ENCODE data around the gene CRTAC1. TPM values are rescaled to one million over a fixed set of nuclear protein-coding genes. Genes with fewer than 3 reads are reported as not detected.

CRTAC1 gene
- total RNA-seq, 1 donor from 2014 or later, result 0.66 TPM

- Histone ChIP-seq H3K27me3 (ENCODE audit: insufficient read depth, low read length) (no peaks in the 10 kb centered on the region), H3K4me1 (ENCODE audit: insufficient read depth, low read length) (no peaks in the 10 kb centered on the region), H3K9ac (ENCODE audit: low read length) (no peak overlapping the region), H3K27ac (ENCODE audit: low read depth, low read length) (no peak overlapping the region), H2AFZ (ENCODE audit: low read depth, low read length) (no peak overlapping the region), H3K79me2 (ENCODE audit: insufficient read depth, low read length) (no peaks in the 10 kb centered on the region), H4K20me1 (ENCODE audit: insufficient read depth, low read length) (no peaks in the 10 kb centered on the region), H3K4me2 (ENCODE audit: low read length) (no peak overlapping the region), H3K36me3 (ENCODE audit: insufficient read depth, low read length) (no peaks in the 10 kb centered on the region), H3K9me3 (ENCODE audit: insufficient read depth, low read depth, low read length) (no peaks in the 10 kb centered on the region), H3K4me3 (ENCODE audit: insufficient read depth, low read depth, low read length) (no peak overlapping the region)
- Mint-ChIP-seq H3K36me3 (ENCODE audit: low read depth, unreplicated experiment) (no peaks in the 10 kb centered on the region), H3K4me3 (ENCODE audit: unreplicated experiment) (no peak overlapping the region), H3K27me3 (ENCODE audit: low read depth, unreplicated experiment) (peaks cover 74% of the 10 kb centered on the region), H3K4me1 (ENCODE audit: low read depth, unreplicated experiment) (no peaks in the 10 kb centered on the region), H3K9me3 (ENCODE audit: unreplicated experiment) (peaks cover 2% of the 10 kb centered on the region), H3K27ac (ENCODE audit: unreplicated experiment) (no peak overlapping the region)
- FAIRE-seq (no peak), DNase-seq (ENCODE audit: low read depth) (no peak)
- TF ChIP-seq CTCF (IDR thresholded peaks at IDR 0.05; ENCODE audit: insufficient read depth, low read depth, low read length) (no peak), EZH2 (IDR thresholded peaks at IDR 0.05; ENCODE audit: insufficient read depth, low read length) (no peak)
Measured at GRCh38 chr10:98076086-98076485, 45.7 kb upstream of the CRTAC1 start.

- H3K4me2 ChIP-seq (ENCODE audit: low read length), result no peak overlapping the region
- DNase-seq (ENCODE audit: low read depth), result peak; percentile 2
- H3K36me3 ChIP-seq (ENCODE audit: insufficient read depth, low read length), result no peaks in the 10 kb centered on the region
- H3K4me3 Mint-ChIP-seq (ENCODE audit: unreplicated experiment), result no peak overlapping the region
- H3K27ac Mint-ChIP-seq (ENCODE audit: unreplicated experiment), result no peak overlapping the region
- no peak for TF ChIP-seq EZH2 (IDR thresholded peaks at IDR 0.05; ENCODE audit: insufficient read depth, low read length)
- H3K4me3 ChIP-seq (ENCODE audit: insufficient read depth, low read depth, low read length), result no peak overlapping the region
- no peak overlapping the region for H2AFZ ChIP-seq (ENCODE audit: low read depth, low read length)
- no peak overlapping the region for H3K9ac ChIP-seq (ENCODE audit: low read length)
- no peak for FAIRE-seq
- no peaks in the 10 kb centered on the region for H3K4me1 ChIP-seq (ENCODE audit: insufficient read depth, low read length)
- peaks cover 2% of the 10 kb centered on the region for H3K9me3 Mint-ChIP-seq (ENCODE audit: unreplicated experiment)
- no peaks in the 10 kb centered on the region for H3K79me2 ChIP-seq (ENCODE audit: insufficient read depth, low read length)
- no peaks in the 10 kb centered on the region for H3K27me3 ChIP-seq (ENCODE audit: insufficient read depth, low read length)
- H4K20me1 ChIP-seq (ENCODE audit: insufficient read depth, low read length), result no peaks in the 10 kb centered on the region
- H3K27me3 Mint-ChIP-seq (ENCODE audit: low read depth, unreplicated experiment), result peaks cover 71% of the 10 kb centered on the region
- no peaks in the 10 kb centered on the region for H3K36me3 Mint-ChIP-seq (ENCODE audit: low read depth, unreplicated experiment)
- no peaks in the 10 kb centered on the region for H3K4me1 Mint-ChIP-seq (ENCODE audit: low read depth, unreplicated experiment)
- H3K27ac ChIP-seq (ENCODE audit: low read depth, low read length), result no peak overlapping the region
- no peaks in the 10 kb centered on the region for H3K9me3 ChIP-seq (ENCODE audit: insufficient read depth, low read depth, low read length)
Measured at GRCh38 chr10:98074315-98074911, 44.0 kb upstream of the CRTAC1 start.

GRCh38 chr10:98067165-98067564, 36.7 kb upstream of the CRTAC1 start:
- Histone ChIP-seq H3K27ac (ENCODE audit: low read depth, low read length) (no peak overlapping the region), H3K4me1 (ENCODE audit: insufficient read depth, low read length) (no peaks in the 10 kb centered on the region), H4K20me1 (ENCODE audit: insufficient read depth, low read length) (no peaks in the 10 kb centered on the region), H3K27me3 (ENCODE audit: insufficient read depth, low read length) (peaks cover 2% of the 10 kb centered on the region), H3K4me3 (ENCODE audit: insufficient read depth, low read depth, low read length) (no peak overlapping the region), H3K9me3 (ENCODE audit: insufficient read depth, low read depth, low read length) (no peaks in the 10 kb centered on the region), H3K9ac (ENCODE audit: low read length) (no peak overlapping the region), H3K79me2 (ENCODE audit: insufficient read depth, low read length) (no peaks in the 10 kb centered on the region), H3K4me2 (ENCODE audit: low read length) (no peak overlapping the region), H3K36me3 (ENCODE audit: insufficient read depth, low read length) (no peaks in the 10 kb centered on the region), H2AFZ (ENCODE audit: low read depth, low read length) (no peak overlapping the region)
- H3K36me3 Mint-ChIP-seq (ENCODE audit: low read depth, unreplicated experiment), result no peaks in the 10 kb centered on the region
- no peak for TF ChIP-seq CTCF (IDR thresholded peaks at IDR 0.05; ENCODE audit: insufficient read depth, low read depth, low read length)
- no peak for TF ChIP-seq EZH2 (IDR thresholded peaks at IDR 0.05; ENCODE audit: insufficient read depth, low read length)
- H3K9me3 Mint-ChIP-seq (ENCODE audit: unreplicated experiment), result peaks cover 2% of the 10 kb centered on the region
- H3K27me3 Mint-ChIP-seq (ENCODE audit: low read depth, unreplicated experiment), result peaks cover 54% of the 10 kb centered on the region
- H3K27ac Mint-ChIP-seq (ENCODE audit: unreplicated experiment), result no peak overlapping the region
- FAIRE-seq (no peak), DNase-seq (ENCODE audit: low read depth) (no peak)
- no peak overlapping the region for H3K4me3 Mint-ChIP-seq (ENCODE audit: unreplicated experiment)
- H3K4me1 Mint-ChIP-seq (ENCODE audit: low read depth, unreplicated experiment), result no peaks in the 10 kb centered on the region

Measured in astrocyte (in vitro differentiated cells and primary cell).